GM12878 (cell line): ENCODE measurements around the gene LENEP. TPM values are rescaled to one million over a fixed set of nuclear protein-coding genes. Genes with fewer than 3 reads are reported as not detected.

Experiments used
- CHD1 ChIP-seq: IDR thresholded peaks from 2 replicates; pipeline ENCODE4 v1.6.1; 2012; ENCODE audit warnings: low read depth, low read length, improper control_type of control experiment
- CREB1 ChIP-seq: IDR thresholded peaks from 2 replicates; pipeline ENCODE4 v1.6.1; 2012; ENCODE audit warnings: low read depth, mild to moderate bottlenecking, inconsistent platforms
- GABPA ChIP-seq: IDR thresholded peaks from 2 replicates; pipeline ENCODE4 v1.6.1; 2014; ENCODE audit warnings: antibody characterized with exemption, low read depth, mild to moderate bottlenecking, inconsistent platforms
- HDAC2 ChIP-seq: fragments of 200-600 bp; sonication (generic); IDR thresholded peaks from 2 replicates; pipeline ENCODE4 v1.6.1; 2017
- LARP7 ChIP-seq: fragments of 450-650 bp; IDR thresholded peaks from 2 replicates; pipeline ENCODE4 v1.6.1; 2017; ENCODE audit warnings: mild to moderate bottlenecking
- MEF2A ChIP-seq: IDR thresholded peaks from 2 replicates; pipeline ENCODE4 v1.6.1; 2011; ENCODE audit warnings: low read depth, mild to moderate bottlenecking, low read length, moderate library complexity; ENCODE audit not compliant: insufficient read depth
- MTA2 ChIP-seq: fragments of 450-650 bp; IDR thresholded peaks from 2 replicates; pipeline ENCODE4 v1.6.1; 2016; ENCODE audit warnings: low read depth, mild to moderate bottlenecking, moderate library complexity
- SIN3A ChIP-seq: IDR thresholded peaks from 2 replicates; pipeline ENCODE4 v1.6.1; 2012; ENCODE audit warnings: low read depth, low read length, improper control_type of control experiment
- TBL1XR1 ChIP-seq: IDR thresholded peaks from 2 replicates; pipeline ENCODE4 v1.6.1; 2012; ENCODE audit warnings: low read depth, low read length, improper control_type of control experiment
- ZNF217 ChIP-seq: fragments of 450-650 bp; IDR thresholded peaks from 2 replicates; pipeline ENCODE4 v1.6.1; 2017; ENCODE audit warnings: antibody characterized with exemption, mild to moderate bottlenecking
- polyA plus RNA-seq, 11 experiments: library from polyadenylated mRNA; depleted of rRNA in 4 of 11; unstranded in 6 of 11; stranded (reverse) in 5 of 11; fragments of >200 nt; fragmentation: Nextera tagmentation in 4 of 11; fragmentation: Illumina TruSeq in 1 of 11; extraction: Ambion mirVana in 4 of 11; extraction: Trizol in 1 of 11; gene quantifications; 1 replicate in 1 of 11; 2 replicates in 10 of 11; pipeline versions ENCODE4 v1.2.1 to v1.2.3, GENCODE V29; 2011 to 2016; ENCODE audit warnings: inconsistent platforms in 2 of 11, missing spikeins in 2 of 11, low read depth in 1 of 11
- total RNA-seq, 4 experiments: library from RNA; depleted of rRNA in 3 of 4; stranded (reverse); fragments of >200 nt in 3 of 4; fragmentation: Illumina TruSeq in 1 of 4; extraction: Trizol in 1 of 4; gene quantifications; 2 replicates each; pipeline versions ENCODE4 v1.2.1 to v1.2.3, GENCODE V29; 2013 to 2021
- TF ChIP-seq, protein P1 (sequence below): fragments of 150-350 bp; IDR thresholded peaks from 2 replicates; pipeline ENCODE4 v1.6.1; 2016; ENCODE audit warnings: low read depth, low read length
- TF ChIP-seq, protein P2 (sequence below): fragments of 450-650 bp; IDR thresholded peaks from 2 replicates; pipeline ENCODE4 v1.6.1; 2017; ENCODE audit warnings: mild to moderate bottlenecking, low read depth, inconsistent platforms; ENCODE audit not compliant: poor library complexity, severe bottlenecking
- TF ChIP-seq, protein P3 (sequence below): fragments of 150-350 bp; IDR thresholded peaks from 2 replicates; pipeline ENCODE4 v1.6.1; 2014; ENCODE audit warnings: mild to moderate bottlenecking, low read depth, low read length
- TF ChIP-seq, protein P4 (sequence below): fragments of 450-650 bp; IDR thresholded peaks from 2 replicates; pipeline ENCODE4 v1.6.1; 2014; ENCODE audit warnings: mild to moderate bottlenecking
- TF ChIP-seq, protein P5 (sequence below): IDR thresholded peaks from 2 replicates; pipeline ENCODE4 v1.6.1; 2011; ENCODE audit warnings: borderline replicate concordance, low read depth, mild to moderate bottlenecking, moderate library complexity, mixed read lengths, low read length; ENCODE audit not compliant: insufficient read depth; ENCODE audit errors: extremely low read length
- TF ChIP-seq, protein P6 (sequence below): fragments of 450-650 bp; IDR thresholded peaks from 2 replicates; pipeline ENCODE4 v1.6.1; 2017; ENCODE audit warnings: low read depth, mild to moderate bottlenecking, moderate library complexity
- TF ChIP-seq, protein P7 (sequence below): IDR thresholded peaks from 2 replicates; pipeline ENCODE4 v1.6.1; 2011; ENCODE audit warnings: low read depth, low read length, improper control_type of control experiment, borderline replicate concordance

Gene LENEP
- total and polyA plus RNA-seq, 10 of the 15 experiments (the other 5 are each of a cell fraction or from before 2014, with no cell fraction given), result 0.27 to 1.1 (median 0.64) TPM; not detected in 7

DNA sequence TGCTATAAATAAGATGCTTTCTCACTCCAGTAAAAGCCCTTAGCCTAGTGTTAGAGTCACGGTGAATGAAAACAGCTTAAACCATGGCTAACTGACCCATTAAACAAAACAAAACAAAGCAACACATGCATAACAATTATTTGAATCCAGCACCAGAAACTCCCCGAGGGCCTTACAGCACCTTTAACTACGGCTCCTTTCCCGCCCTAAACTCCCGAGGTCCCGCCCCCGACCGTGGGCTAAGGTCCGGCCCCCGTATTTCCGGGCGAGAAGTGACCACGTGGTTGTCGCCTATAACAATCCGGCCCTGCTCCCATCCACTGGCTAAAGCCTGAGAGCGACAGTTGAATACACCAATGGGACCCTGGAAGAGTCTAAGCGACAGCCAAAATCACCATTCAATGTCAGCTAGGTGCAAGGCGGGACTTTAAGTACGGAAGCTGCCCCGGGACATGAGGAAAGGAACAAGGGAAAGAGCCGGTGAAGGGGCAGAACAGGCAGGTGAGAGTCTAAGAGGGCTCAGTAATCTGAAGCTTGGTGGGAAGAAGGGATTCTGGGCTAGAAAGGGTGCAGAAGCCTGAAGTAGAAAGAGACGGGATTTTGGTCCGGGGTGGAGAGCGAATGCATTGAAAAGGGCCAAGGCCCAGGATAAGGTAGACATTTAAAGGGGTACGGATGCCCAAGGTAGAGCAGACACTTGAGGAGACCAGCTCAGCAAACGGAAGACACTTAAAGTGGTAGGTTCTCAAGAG lies 10.3 kb upstream of the LENEP start, which contains the start of gene FLAD1 (continued):
- TF ChIP-seq, protein P1, sequence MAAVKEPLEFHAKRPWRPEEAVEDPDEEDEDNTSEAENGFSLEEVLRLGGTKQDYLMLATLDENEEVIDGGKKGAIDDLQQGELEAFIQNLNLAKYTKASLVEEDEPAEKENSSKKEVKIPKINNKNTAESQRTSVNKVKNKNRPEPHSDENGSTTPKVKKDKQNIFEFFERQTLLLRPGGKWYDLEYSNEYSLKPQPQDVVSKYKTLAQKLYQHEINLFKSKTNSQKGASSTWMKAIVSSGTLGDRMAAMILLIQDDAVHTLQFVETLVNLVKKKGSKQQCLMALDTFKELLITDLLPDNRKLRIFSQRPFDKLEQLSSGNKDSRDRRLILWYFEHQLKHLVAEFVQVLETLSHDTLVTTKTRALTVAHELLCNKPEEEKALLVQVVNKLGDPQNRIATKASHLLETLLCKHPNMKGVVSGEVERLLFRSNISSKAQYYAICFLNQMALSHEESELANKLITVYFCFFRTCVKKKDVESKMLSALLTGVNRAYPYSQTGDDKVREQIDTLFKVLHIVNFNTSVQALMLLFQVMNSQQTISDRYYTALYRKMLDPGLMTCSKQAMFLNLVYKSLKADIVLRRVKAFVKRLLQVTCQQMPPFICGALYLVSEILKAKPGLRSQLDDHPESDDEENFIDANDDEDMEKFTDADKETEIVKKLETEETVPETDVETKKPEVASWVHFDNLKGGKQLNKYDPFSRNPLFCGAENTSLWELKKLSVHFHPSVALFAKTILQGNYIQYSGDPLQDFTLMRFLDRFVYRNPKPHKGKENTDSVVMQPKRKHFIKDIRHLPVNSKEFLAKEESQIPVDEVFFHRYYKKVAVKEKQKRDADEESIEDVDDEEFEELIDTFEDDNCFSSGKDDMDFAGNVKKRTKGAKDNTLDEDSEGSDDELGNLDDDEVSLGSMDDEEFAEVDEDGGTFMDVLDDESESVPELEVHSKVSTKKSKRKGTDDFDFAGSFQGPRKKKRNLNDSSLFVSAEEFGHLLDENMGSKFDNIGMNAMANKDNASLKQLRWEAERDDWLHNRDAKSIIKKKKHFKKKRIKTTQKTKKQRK, result peak; percentile 97
- peak; percentile 95 for TF ChIP-seq GABPA
- no peak for TF ChIP-seq MEF2A
- TF ChIP-seq, protein P2, sequence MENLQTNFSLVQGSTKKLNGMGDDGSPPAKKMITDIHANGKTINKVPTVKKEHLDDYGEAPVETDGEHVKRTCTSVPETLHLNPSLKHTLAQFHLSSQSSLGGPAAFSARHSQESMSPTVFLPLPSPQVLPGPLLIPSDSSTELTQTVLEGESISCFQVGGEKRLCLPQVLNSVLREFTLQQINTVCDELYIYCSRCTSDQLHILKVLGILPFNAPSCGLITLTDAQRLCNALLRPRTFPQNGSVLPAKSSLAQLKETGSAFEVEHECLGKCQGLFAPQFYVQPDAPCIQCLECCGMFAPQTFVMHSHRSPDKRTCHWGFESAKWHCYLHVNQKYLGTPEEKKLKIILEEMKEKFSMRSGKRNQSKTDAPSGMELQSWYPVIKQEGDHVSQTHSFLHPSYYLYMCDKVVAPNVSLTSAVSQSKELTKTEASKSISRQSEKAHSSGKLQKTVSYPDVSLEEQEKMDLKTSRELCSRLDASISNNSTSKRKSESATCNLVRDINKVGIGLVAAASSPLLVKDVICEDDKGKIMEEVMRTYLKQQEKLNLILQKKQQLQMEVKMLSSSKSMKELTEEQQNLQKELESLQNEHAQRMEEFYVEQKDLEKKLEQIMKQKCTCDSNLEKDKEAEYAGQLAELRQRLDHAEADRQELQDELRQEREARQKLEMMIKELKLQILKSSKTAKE, result peak; percentile 99
- TF ChIP-seq, protein P3, sequence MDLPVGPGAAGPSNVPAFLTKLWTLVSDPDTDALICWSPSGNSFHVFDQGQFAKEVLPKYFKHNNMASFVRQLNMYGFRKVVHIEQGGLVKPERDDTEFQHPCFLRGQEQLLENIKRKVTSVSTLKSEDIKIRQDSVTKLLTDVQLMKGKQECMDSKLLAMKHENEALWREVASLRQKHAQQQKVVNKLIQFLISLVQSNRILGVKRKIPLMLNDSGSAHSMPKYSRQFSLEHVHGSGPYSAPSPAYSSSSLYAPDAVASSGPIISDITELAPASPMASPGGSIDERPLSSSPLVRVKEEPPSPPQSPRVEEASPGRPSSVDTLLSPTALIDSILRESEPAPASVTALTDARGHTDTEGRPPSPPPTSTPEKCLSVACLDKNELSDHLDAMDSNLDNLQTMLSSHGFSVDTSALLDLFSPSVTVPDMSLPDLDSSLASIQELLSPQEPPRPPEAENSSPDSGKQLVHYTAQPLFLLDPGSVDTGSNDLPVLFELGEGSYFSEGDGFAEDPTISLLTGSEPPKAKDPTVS, result 0 out of 2 replicates have a peak, but pooled peaks have one; percentile 51
- no peak for TF ChIP-seq ZNF217
- TF ChIP-seq SIN3A, result peak; percentile 74; the same call in 1 of the 2 replicates
- TF ChIP-seq, protein P4, sequence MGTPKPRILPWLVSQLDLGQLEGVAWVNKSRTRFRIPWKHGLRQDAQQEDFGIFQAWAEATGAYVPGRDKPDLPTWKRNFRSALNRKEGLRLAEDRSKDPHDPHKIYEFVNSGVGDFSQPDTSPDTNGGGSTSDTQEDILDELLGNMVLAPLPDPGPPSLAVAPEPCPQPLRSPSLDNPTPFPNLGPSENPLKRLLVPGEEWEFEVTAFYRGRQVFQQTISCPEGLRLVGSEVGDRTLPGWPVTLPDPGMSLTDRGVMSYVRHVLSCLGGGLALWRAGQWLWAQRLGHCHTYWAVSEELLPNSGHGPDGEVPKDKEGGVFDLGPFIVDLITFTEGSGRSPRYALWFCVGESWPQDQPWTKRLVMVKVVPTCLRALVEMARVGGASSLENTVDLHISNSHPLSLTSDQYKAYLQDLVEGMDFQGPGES, result peak; percentile 98
- no peak for TF ChIP-seq LARP7
- no peak for TF ChIP-seq HDAC2
- peak; percentile 68 for TF ChIP-seq CREB1
- TF ChIP-seq TBL1XR1, result 0 out of 2 replicates have a peak, but pooled peaks have one; percentile 16
- TF ChIP-seq, protein P5, sequence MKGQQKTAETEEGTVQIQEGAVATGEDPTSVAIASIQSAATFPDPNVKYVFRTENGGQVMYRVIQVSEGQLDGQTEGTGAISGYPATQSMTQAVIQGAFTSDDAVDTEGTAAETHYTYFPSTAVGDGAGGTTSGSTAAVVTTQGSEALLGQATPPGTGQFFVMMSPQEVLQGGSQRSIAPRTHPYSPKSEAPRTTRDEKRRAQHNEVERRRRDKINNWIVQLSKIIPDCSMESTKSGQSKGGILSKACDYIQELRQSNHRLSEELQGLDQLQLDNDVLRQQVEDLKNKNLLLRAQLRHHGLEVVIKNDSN, result peak; percentile 81
- TF ChIP-seq, protein P6, sequence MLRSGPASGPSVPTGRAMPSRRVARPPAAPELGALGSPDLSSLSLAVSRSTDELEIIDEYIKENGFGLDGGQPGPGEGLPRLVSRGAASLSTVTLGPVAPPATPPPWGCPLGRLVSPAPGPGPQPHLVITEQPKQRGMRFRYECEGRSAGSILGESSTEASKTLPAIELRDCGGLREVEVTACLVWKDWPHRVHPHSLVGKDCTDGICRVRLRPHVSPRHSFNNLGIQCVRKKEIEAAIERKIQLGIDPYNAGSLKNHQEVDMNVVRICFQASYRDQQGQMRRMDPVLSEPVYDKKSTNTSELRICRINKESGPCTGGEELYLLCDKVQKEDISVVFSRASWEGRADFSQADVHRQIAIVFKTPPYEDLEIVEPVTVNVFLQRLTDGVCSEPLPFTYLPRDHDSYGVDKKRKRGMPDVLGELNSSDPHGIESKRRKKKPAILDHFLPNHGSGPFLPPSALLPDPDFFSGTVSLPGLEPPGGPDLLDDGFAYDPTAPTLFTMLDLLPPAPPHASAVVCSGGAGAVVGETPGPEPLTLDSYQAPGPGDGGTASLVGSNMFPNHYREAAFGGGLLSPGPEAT, result peak; percentile 94
- no peak for TF ChIP-seq CHD1
- TF ChIP-seq MTA2, result no peak
- TF ChIP-seq, protein P7, sequence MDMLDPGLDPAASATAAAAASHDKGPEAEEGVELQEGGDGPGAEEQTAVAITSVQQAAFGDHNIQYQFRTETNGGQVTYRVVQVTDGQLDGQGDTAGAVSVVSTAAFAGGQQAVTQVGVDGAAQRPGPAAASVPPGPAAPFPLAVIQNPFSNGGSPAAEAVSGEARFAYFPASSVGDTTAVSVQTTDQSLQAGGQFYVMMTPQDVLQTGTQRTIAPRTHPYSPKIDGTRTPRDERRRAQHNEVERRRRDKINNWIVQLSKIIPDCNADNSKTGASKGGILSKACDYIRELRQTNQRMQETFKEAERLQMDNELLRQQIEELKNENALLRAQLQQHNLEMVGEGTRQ, result peak; percentile 68
